Esophagus (tissue), 2 donors: Measurements from ENCODE around the gene SHROOM2. TPM values are rescaled to one million over a fixed set of nuclear protein-coding genes. Genes with fewer than 3 reads are reported as not detected.
A peak's percentile ranks its signal among the peaks of the same experiment; 100 is the strongest.

Source experiments
- H3K27ac ChIP-seq, 2 donors: one replicate each; pipeline ENCODE4 v1.5.1; 2013; ENCODE audit warnings: low read depth in 2 of 2, mild to moderate bottlenecking in 2 of 2, inconsistent platforms in 1 of 2, low read length in 1 of 2, moderate library complexity in 1 of 2
- H3K27me3 ChIP-seq, 2 donors: one replicate each; pipeline ENCODE4 v1.6.1; 2013; ENCODE audit warnings: low read length in 2 of 2, control low read depth in 1 of 2, mild to moderate bottlenecking in 1 of 2; ENCODE audit not compliant: insufficient read depth in 2 of 2, control insufficient read depth in 1 of 2
- H3K36me3 ChIP-seq, 2 donors: one replicate each; pipeline ENCODE4 v1.6.1; 2013; ENCODE audit warnings: low read length in 1 of 2; ENCODE audit not compliant: control insufficient read depth in 2 of 2, insufficient read depth in 2 of 2
- H3K4me1 ChIP-seq, 2 donors: one replicate each; pipeline ENCODE4 v1.6.1; 2013; ENCODE audit warnings: low read length in 1 of 2; ENCODE audit not compliant: control insufficient read depth in 2 of 2, insufficient read depth in 2 of 2
- H3K4me3 ChIP-seq, 2 donors: one replicate each; pipeline ENCODE4 v1.5.1; 2013; ENCODE audit warnings: low read length in 2 of 2, mild to moderate bottlenecking in 2 of 2, low read depth in 1 of 2, moderate library complexity in 1 of 2
- H3K9me3 ChIP-seq, 2 donors: one replicate each; pipeline ENCODE4 v1.6.1; 2013; ENCODE audit warnings: mild to moderate bottlenecking in 2 of 2, low read depth in 1 of 2, low read length in 1 of 2, moderate library complexity in 1 of 2; ENCODE audit not compliant: control insufficient read depth in 2 of 2, insufficient read depth in 1 of 2
- WGBS, 2 donors: extraction: QIAGEN DNeasy Blood & Tissue Kit; methylation state at CpG; one replicate each; pipeline ENCODE4 v1.1.7; 2013; 5-methylcytosine and 5-hydroxymethylcytosine counted together
- polyA plus RNA-seq, 2 donors: library from polyadenylated mRNA; stranded (reverse); fragments of 200-250 nt; gene quantifications; one replicate each; pipeline ENCODE4 v1.2.3, GENCODE V29; 2013
- donor health status: healthy with polysubstance abuse.
- donor health status: Bipolar disorder and iron deficiency.

SHROOM2 gene
- polyA plus RNA-seq, 2 donors, result 3.3 to 3.8 TPM

- Histone ChIP-seq H3K36me3 (no peaks in the 10 kb centered on the region), H3K9me3 (no peaks in the 10 kb centered on the region), H3K4me3 (no peak overlapping the region), H3K4me1 (no peaks in the 10 kb centered on the region), H3K27ac (no peak overlapping the region), H3K27me3 (no peaks in the 10 kb centered on the region)
- WGBS, 2 donors, result 18 to 24% methylated on average over 6 to 8 of the region's 8 CpGs
Observed at GRCh38 chrX:9885150-9885549, 98.9 kb downstream of the SHROOM2 start.

- Histone ChIP-seq H3K4me3 (no peak overlapping the region), H3K9me3 (no peaks in the 10 kb centered on the region), H3K4me1 (peaks cover 0 to 3% of the 10 kb centered on the region in 2 donors), H3K36me3 (no peaks in the 10 kb centered on the region), H3K27ac (no peak overlapping the region), H3K27me3 (no peaks in the 10 kb centered on the region)
- 76 to 78% methylated on average over 11 of the region's 11 CpGs for WGBS, 2 donors
Observed at GRCh38 chrX:9887659-9888297, 101.5 kb downstream of the SHROOM2 start.

- Histone ChIP-seq H3K27ac (no peak overlapping the region), H3K4me1 (peaks cover 0 to 3% of the 10 kb centered on the region in 2 donors), H3K27me3 (no peaks in the 10 kb centered on the region), H3K9me3 (no peaks in the 10 kb centered on the region), H3K36me3 (no peaks in the 10 kb centered on the region), H3K4me3 (no peak overlapping the region)
- WGBS, 2 donors, result 92 to 93% methylated on average over 6 of the region's 6 CpGs
Observed at GRCh38 chrX:9888953-9889470, 102.8 kb downstream of the SHROOM2 start.

GRCh38 chrX:9890681-9891091, 104.5 kb downstream of the SHROOM2 start:
- H3K36me3 ChIP-seq, result no peaks in the 10 kb centered on the region
- H3K4me1 ChIP-seq, result peaks cover 0 to 3% of the 10 kb centered on the region in 2 donors
- H3K9me3 ChIP-seq, result no peaks in the 10 kb centered on the region
- no peak overlapping the region for H3K27ac ChIP-seq
- H3K27me3 ChIP-seq, result no peaks in the 10 kb centered on the region
- no peak overlapping the region for H3K4me3 ChIP-seq
- 81 to 85% methylated on average over 24 of the region's 24 CpGs for WGBS, 2 donors

GRCh38 chrX:9895225-9895912, 109.1 kb downstream of the SHROOM2 start:
- peaks cover 0 to 3% of the 10 kb centered on the region in 2 donors for H3K4me1 ChIP-seq
- no peak overlapping the region for H3K27ac ChIP-seq
- WGBS, 2 donors, result 93 to 96% methylated on average over 36 of the region's 36 CpGs
- H3K27me3 ChIP-seq, result no peaks in the 10 kb centered on the region
- H3K36me3 ChIP-seq, result no peaks in the 10 kb centered on the region
- no peaks in the 10 kb centered on the region for H3K9me3 ChIP-seq
- no peak overlapping the region for H3K4me3 ChIP-seq

- no peak overlapping the region for H3K27ac ChIP-seq
- WGBS, 2 donors, result 73 to 81% methylated on average over 6 of the region's 6 CpGs
- no peak overlapping the region for H3K4me3 ChIP-seq
- no peaks in the 10 kb centered on the region for H3K36me3 ChIP-seq
- H3K27me3 ChIP-seq, result no peaks in the 10 kb centered on the region
- no peaks in the 10 kb centered on the region for H3K4me1 ChIP-seq
- H3K9me3 ChIP-seq, result no peaks in the 10 kb centered on the region
Observed at GRCh38 chrX:9897761-9898161, 111.5 kb downstream of the SHROOM2 start.

- peaks cover 0 to 3% of the 10 kb centered on the region in 2 donors for H3K9me3 ChIP-seq
- 54 to 66% methylated on average over 17 of the region's 17 CpGs for WGBS, 2 donors
- no peak overlapping the region for H3K27ac ChIP-seq
- no peaks in the 10 kb centered on the region for H3K27me3 ChIP-seq
- no peak overlapping the region for H3K4me3 ChIP-seq
- H3K36me3 ChIP-seq, result no peaks in the 10 kb centered on the region
- peaks cover 0 to 2% of the 10 kb centered on the region in 2 donors for H3K4me1 ChIP-seq
Observed at GRCh38 chrX:9899640-9900111, 113.4 kb downstream of the SHROOM2 start.

- Histone ChIP-seq H3K36me3 (no peaks in the 10 kb centered on the region), H3K4me3 (no peak overlapping the region), H3K27ac (no peak overlapping the region), H3K4me1 (peaks cover 0 to 2% of the 10 kb centered on the region in 2 donors), H3K9me3 (peaks cover 0 to 3% of the 10 kb centered on the region in 2 donors), H3K27me3 (no peaks in the 10 kb centered on the region)
- WGBS, 2 donors, result 48 to 76% methylated on average over 6 of the region's 6 CpGs
Observed at GRCh38 chrX:9902656-9903055, 116.4 kb downstream of the SHROOM2 start.

- Histone ChIP-seq H3K9me3 (peaks cover 0 to 3% of the 10 kb centered on the region in 2 donors), H3K4me1 (peaks cover 0 to 2% of the 10 kb centered on the region in 2 donors), H3K27ac (peak overlapping the region in 1 of 2 donors; percentile 31), H3K27me3 (no peaks in the 10 kb centered on the region), H3K4me3 (no peak overlapping the region), H3K36me3 (no peaks in the 10 kb centered on the region)
- 55 to 75% methylated on average over 5 of the region's 5 CpGs for WGBS, 2 donors
Observed at GRCh38 chrX:9903146-9903545, 116.9 kb downstream of the SHROOM2 start.
